ENCODE data around the gene COG1.
A peak's percentile ranks its signal among the peaks of the same experiment; 100 is the strongest.

Gene COG1

GRCh38 chr17:73179878-73180277 is 13.0 kb upstream of the COG1 start:
- no peaks in the 10 kb centered on the region for H4K20me1 ChIP-seq
- H3K9me3 ChIP-seq (replicated peaks in 1 of 11) = peaks cover 0 to 12% (median 4%) of the 10 kb centered on the region in 11 experiments; a peak in 8 of 22 replicates
- H3K4me3 ChIP-seq = no peak overlapping the region
- H3K9ac ChIP-seq = no peak overlapping the region
- no peak overlapping the region for H3K4me2 ChIP-seq
- no peak for TF ChIP-seq Cebpa-rat (IDR thresholded peaks at IDR 0.05)
- no peaks in the 10 kb centered on the region for H3K27me3 ChIP-seq
- no peaks in the 10 kb centered on the region for H3K36me3 ChIP-seq
- H3K27ac ChIP-seq = no peak overlapping the region
- H3K4me1 ChIP-seq = peaks cover 11 to 18% (median 12%) of the 10 kb centered on the region in 10 experiments

GRCh38 chr17:73182616-73183310 is 10.1 kb upstream of the COG1 start:
- Histone ChIP-seq H3K27me3 (no peaks in the 10 kb centered on the region), H3K4me1 (peaks cover 11 to 20% (median 15%) of the 10 kb centered on the region in 10 experiments), H3K9me3 (replicated peaks in 1 of 11) (no peaks in the 10 kb centered on the region), H3K9ac (no peak overlapping the region), H3K4me3 (no peak overlapping the region), H4K20me1 (no peaks in the 10 kb centered on the region), H3K36me3 (no peaks in the 10 kb centered on the region), H3K4me2 (0 out of 22 replicates have a peak overlapping the region, but pooled peaks of 1 of the 11 experiments have one; percentile 10), H3K27ac (no peak overlapping the region)
- no peak for TF ChIP-seq Cebpa-rat (IDR thresholded peaks at IDR 0.05)

GRCh38 chr17:73184136-73184993 is 8.5 kb upstream of the COG1 start:
- Histone ChIP-seq H3K4me1 (peaks cover 14 to 23% (median 18%) of the 10 kb centered on the region in 10 experiments), H3K9ac (no peak overlapping the region), H3K4me2 (peak overlapping the region; percentile 17 to 74 (median 55))

DNA sequence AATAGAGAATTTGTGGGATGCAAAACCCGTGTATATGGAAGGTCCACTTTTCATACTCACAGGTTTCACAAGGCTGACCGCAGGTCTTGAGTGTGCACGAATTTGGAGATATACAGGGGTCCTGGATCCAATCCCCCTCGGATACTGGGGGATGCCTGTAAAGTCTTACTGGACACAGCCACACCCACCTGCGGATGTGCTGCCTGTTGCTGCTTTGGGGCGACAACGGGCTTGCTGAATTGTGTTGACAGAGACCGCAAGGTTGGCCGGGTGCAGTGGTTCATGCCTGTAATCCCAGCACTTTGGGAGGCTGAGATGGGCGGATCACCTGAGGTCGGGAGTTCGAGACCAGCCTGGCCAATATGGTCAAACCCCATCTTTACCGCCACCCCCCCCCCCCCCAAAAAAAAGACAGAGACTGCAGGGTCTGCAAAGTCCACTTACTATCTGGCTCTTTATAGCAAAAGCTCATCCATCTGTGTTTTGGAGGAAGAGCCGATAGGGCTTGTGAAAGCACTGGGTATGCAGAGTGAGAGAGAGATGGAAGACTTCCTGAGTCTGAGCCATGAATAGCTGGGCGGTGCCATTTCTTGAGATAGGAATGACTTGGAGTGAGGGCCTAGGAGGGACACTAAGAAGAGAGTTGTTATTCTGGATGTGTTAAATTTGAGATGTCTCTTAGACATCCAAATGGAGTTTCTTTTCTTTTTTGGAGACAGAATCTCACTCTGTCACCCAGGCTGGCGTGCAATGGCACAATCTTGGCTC is 6.4 kb upstream of the COG1 start:
- H3K4me1 ChIP-seq = peaks cover 23 to 43% (median 38%) of the 10 kb centered on the region in 10 experiments
- no peak overlapping the region for H3K9ac ChIP-seq
- no peaks in the 10 kb centered on the region for H3K36me3 ChIP-seq
- H3K4me3 ChIP-seq = no peak overlapping the region
- TF ChIP-seq Cebpa-rat (IDR thresholded peaks at IDR 0.05) = no peak
- no peaks in the 10 kb centered on the region for H3K9me3 ChIP-seq (replicated peaks in 1 of 11)
- no peaks in the 10 kb centered on the region; a peak in 1 of 22 replicates for H4K20me1 ChIP-seq
- H3K4me2 ChIP-seq = no peak overlapping the region
- H3K27me3 ChIP-seq = no peaks in the 10 kb centered on the region
- no peak overlapping the region for H3K27ac ChIP-seq

More at GRCh38 chr17:73184136-73184993, 8.5 kb upstream of the COG1 start:
- TF ChIP-seq Cebpa-rat (IDR thresholded peaks at IDR 0.05) = no peak
- Histone ChIP-seq H3K27ac (peak overlapping the region in 2 of 11 experiments; percentile 12 to 14; a peak in 2 of 22 replicates), H3K27me3 (no peaks in the 10 kb centered on the region), H3K36me3 (no peaks in the 10 kb centered on the region), H3K9me3 (replicated peaks in 1 of 11) (no peaks in the 10 kb centered on the region), H3K4me3 (no peak overlapping the region), H4K20me1 (no peaks in the 10 kb centered on the region)

DNA sequence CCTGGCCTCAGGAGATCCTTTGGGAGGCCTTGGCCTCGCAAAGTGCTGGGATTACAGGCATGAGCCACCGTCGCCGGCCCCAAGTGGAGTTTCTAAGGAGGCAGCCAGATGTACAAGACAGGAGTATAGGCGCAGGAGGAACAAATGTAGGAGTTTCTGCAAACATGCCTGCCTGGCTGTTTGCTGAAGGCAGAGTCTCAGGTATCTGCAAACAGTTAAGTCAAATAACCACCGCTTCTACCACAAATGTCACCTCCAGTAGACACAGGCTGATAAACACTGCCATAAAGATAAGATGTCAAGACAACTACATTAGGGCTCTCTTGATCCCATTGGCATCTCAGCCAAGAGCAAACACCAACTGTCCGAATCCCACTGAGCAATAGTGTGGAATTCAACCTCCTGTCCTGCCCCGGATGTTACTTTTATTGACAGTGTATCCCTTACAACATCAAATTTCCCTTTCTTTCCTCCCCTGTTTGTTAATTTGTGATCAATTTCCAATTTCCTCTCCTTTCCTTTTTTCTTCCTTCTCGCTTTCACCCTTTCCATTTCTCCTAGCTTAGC is 5.6 kb upstream of the COG1 start:
- no peak for TF ChIP-seq Cebpa-rat (IDR thresholded peaks at IDR 0.05)
- Histone ChIP-seq H3K4me3 (no peak overlapping the region), H3K36me3 (no peaks in the 10 kb centered on the region), H3K27me3 (no peaks in the 10 kb centered on the region), H3K4me1 (peaks cover 27 to 49% (median 44%) of the 10 kb centered on the region in 10 experiments), H3K27ac (no peak overlapping the region), H4K20me1 (no peaks in the 10 kb centered on the region; a peak in 1 of 22 replicates), H3K4me2 (no peak overlapping the region), H3K9me3 (replicated peaks in 1 of 11) (no peaks in the 10 kb centered on the region), H3K9ac (no peak overlapping the region)

DNA sequence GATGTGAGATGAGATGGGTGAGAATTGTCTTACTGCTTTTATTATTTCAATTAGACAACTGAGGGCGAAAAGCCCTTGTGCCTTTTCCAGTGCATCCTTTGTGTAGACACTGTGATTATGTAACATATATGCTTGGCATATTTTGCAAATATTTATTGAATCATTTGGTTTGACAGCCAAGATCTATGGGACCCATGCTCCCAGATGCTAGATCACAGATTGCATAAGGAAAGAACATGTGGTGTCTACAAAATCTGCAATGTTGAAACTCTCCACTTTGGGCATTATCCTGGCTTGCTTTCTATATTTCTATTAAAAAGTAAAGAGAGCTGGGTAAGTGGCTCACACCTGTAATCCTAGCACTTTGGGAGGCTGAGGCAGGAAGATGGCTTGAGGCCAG is 4.8 kb upstream of the COG1 start:
- Histone ChIP-seq H3K4me2 (no peak overlapping the region), H3K27ac (no peak overlapping the region), H3K36me3 (no peaks in the 10 kb centered on the region), H4K20me1 (no peaks in the 10 kb centered on the region; a peak in 1 of 22 replicates), H3K27me3 (no peaks in the 10 kb centered on the region), H3K9me3 (replicated peaks in 1 of 11) (no peaks in the 10 kb centered on the region), H3K4me3 (no peak overlapping the region), H3K4me1 (peaks cover 27 to 45% (median 43%) of the 10 kb centered on the region in 10 experiments), H3K9ac (no peak overlapping the region)
- no peak for TF ChIP-seq Cebpa-rat (IDR thresholded peaks at IDR 0.05)

DNA sequence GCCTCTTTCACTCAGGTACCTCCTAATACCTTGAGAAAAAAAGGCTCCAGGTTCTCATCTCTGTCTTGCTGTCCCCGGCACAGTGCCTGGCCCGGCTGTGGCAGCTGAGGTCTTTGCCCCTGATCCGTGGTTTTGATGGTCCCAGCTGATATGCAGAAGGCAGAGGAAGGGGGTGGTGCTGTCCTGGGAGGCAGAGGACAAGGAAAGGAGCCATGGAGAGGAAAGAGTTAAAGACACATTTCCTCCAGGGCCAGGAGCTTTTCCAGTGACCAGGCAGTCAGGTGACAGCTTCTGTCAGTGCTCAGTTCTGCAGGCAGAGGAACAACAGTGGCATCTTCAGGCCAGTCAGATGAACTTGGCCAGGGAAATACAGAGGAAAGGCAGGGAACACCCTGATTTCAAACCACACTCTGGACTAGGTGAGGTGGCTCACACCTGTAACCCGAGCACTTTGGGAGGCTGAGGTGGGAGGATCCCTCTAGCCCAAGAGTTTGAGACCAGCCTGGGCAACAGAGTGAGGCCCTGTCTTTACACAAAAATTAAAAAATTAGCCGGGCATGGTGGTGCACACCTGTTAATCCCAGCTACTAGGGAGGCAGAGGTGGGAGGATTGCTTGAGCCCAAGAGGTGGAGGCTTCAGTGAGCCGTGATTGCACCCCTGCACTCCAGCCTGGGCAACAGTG is 3.3 kb upstream of the COG1 start:
- Histone ChIP-seq H4K20me1 (no peaks in the 10 kb centered on the region; a peak in 2 of 22 replicates), H3K9ac (0 out of 22 replicates have a peak overlapping the region, but pooled peaks of 1 of the 11 experiments have one; percentile 7), H3K27ac (no peak overlapping the region), H3K4me1 (peaks cover 26 to 45% (median 42%) of the 10 kb centered on the region in 10 experiments), H3K4me3 (no peak overlapping the region), H3K4me2 (peak overlapping the region in 9 of 11 experiments; percentile 8 to 92 (median 51); a peak in 13 of 22 replicates), H3K27me3 (no peaks in the 10 kb centered on the region), H3K9me3 (replicated peaks in 1 of 11) (no peaks in the 10 kb centered on the region), H3K36me3 (no peaks in the 10 kb centered on the region)
- no peak for TF ChIP-seq Cebpa-rat (IDR thresholded peaks at IDR 0.05)

Measured in BLaER1 treated with 17β-estradiol and CSF1 and Interleukin-3, amounts not matched to agents 10 nM and 100 nM (cell line).